C4-2B (cell line): ENCODE measurements around the gene MYH11.

ENCODE experiments used
- H3K27ac ChIP-seq: fragments of 450-650 bp; 2 replicates; pipeline ENCODE4 v1.5.1; 2017
- ZFX ChIP-seq: fragments of 450-650 bp; IDR thresholded peaks from 2 replicates; pipeline ENCODE4 v1.6.1; 2017
- TF ChIP-seq, protein P1 (sequence below): fragments of 450-650 bp; conservative IDR thresholded peaks from 2 replicates; pipeline ENCODE4 v1.5.1; 2017; ENCODE audit warnings: mild to moderate bottlenecking

The MYH11 gene

DNA sequence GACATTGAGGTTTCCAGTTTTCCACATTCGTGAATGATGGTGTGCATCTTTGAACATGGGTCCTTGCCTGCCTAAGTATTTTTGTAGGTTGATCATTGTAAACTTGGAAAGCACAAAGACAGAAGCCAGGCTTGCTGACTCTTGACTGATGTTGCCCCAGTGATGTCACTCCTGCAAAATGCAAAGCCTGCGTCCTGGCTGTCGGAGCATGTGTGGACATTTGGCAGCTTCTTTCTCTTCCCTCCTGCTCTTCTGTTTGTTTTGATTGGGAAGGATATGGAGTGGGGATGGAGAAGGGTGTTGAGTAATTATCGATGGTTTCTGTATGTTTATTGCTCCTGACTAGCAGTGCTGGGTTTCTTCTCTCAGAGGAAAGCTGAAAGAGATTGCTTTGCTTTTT, 203.6 kb downstream of the MYH11 start:
- no peak overlapping the region for H3K27ac ChIP-seq
- TF ChIP-seq ZFX: no peak
- TF ChIP-seq, protein P1, sequence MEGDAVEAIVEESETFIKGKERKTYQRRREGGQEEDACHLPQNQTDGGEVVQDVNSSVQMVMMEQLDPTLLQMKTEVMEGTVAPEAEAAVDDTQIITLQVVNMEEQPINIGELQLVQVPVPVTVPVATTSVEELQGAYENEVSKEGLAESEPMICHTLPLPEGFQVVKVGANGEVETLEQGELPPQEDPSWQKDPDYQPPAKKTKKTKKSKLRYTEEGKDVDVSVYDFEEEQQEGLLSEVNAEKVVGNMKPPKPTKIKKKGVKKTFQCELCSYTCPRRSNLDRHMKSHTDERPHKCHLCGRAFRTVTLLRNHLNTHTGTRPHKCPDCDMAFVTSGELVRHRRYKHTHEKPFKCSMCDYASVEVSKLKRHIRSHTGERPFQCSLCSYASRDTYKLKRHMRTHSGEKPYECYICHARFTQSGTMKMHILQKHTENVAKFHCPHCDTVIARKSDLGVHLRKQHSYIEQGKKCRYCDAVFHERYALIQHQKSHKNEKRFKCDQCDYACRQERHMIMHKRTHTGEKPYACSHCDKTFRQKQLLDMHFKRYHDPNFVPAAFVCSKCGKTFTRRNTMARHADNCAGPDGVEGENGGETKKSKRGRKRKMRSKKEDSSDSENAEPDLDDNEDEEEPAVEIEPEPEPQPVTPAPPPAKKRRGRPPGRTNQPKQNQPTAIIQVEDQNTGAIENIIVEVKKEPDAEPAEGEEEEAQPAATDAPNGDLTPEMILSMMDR: no peak
